OCI-LY1 (cell line): ENCODE data around the gene PRDM15.

Source experiments
- CTCF ChIP-seq: fragments of 200-600 bp; sonication (generic), shearing (Covaris generic); IDR thresholded peaks from 2 replicates; pipeline ENCODE4 v1.5.1; 2017; ENCODE audit warnings: mild to moderate bottlenecking, antibody characterized with exemption, low read length, moderate library complexity, mixed read lengths
- EZH2 ChIP-seq: fragments of 200-600 bp; sonication (generic), shearing (Covaris generic); IDR thresholded peaks from 2 replicates; pipeline ENCODE4 v1.8.0; 2017; ENCODE audit warnings: borderline replicate concordance, mixed run types, mild to moderate bottlenecking, antibody characterized with exemption, low read length, moderate library complexity, mixed read lengths

GRCh38 chr21:41831453-41831831 lies 47.7 kb downstream of the PRDM15 start:
- TF ChIP-seq CTCF, result no peak
- TF ChIP-seq EZH2, result no peak
